Ovary (tissue), 9 donors: Measurements from ENCODE around the gene TENM4. TPM values are rescaled to one million over a fixed set of nuclear protein-coding genes. Genes with fewer than 3 reads are reported as not detected.

Source experiments
- DNase-seq, 5 donors: peaks; one replicate each; pipeline ENCODE4 v3.0.0-alpha.2; 2019 to 2020
- H3K27ac ChIP-seq, 2 donors: fragments of 200-600 bp; one replicate each; pipeline versions ENCODE4 v1.5.1 to v1.8.0; 2019 to 2022
- H3K27me3 ChIP-seq: fragments of 200-600 bp; one replicate; pipeline ENCODE4 v1.8.0; 2022
- H3K36me3 ChIP-seq: fragments of 200-600 bp; sonication (generic); one replicate; pipeline ENCODE4 v1.5.1; 2019
- H3K4me1 ChIP-seq: one replicate; pipeline ENCODE4 v1.8.1; 2013; ENCODE audit warnings: mild to moderate bottlenecking, moderate library complexity; ENCODE audit not compliant: insufficient read depth
- H3K4me3 ChIP-seq: fragments of 200-600 bp; sonication (generic); one replicate; pipeline ENCODE4 v1.5.1; 2017
- H3K9me3 ChIP-seq, 2 donors: fragments of 200-600 bp in 1 of 2; sonication (generic) in 1 of 2; one replicate each; pipeline versions ENCODE4 v1.5.1 to v1.8.1; 2013 to 2019; ENCODE audit warnings: mild to moderate bottlenecking in 1 of 2, moderate library complexity in 1 of 2
- EP300 ChIP-seq: sonication (generic); formaldehyde crosslinking; IDR thresholded peaks from one replicate; pipeline ENCODE4 v1.6.1; 2017; ENCODE audit warnings: antibody characterized with exemption
- POLR2A ChIP-seq: fragments of 450-650 bp; IDR thresholded peaks from one replicate; pipeline ENCODE4 v1.6.1; 2017; ENCODE audit warnings: antibody characterized with exemption, mild to moderate bottlenecking, moderate library complexity
- WGBS, 3 donors: extraction: QIAGEN DNeasy Blood & Tissue Kit in 1 of 3; methylation state at CpG; one replicate each; pipeline versions ENCODE4 v1.1.5 to v1.1.7; 2013 to 2017; 5-methylcytosine and 5-hydroxymethylcytosine counted together
- intact Hi-C, 4 donors: fragments of 100-400 bp; cut with DNase I; formaldehyde crosslinking; loops; one replicate each; pipeline versions ENCODE4 v1.11.0 to v1.15.1; 2022 to 2023
- polyA plus RNA-seq, 2 donors: library from polyadenylated mRNA; stranded (reverse); fragments of 200-250 nt in 1 of 2; fragments of 350-450 nt in 1 of 2; fragmentation: Illumina TruSeq in 1 of 2; extraction: RNeasy Lipid Tissue Mini Kit (QIAGEN cat#74804) in 1 of 2; gene quantifications; one replicate each; pipeline ENCODE4 v1.2.3, GENCODE V29; 2013 to 2014
- total RNA-seq, 7 donors: library from RNA; depleted of rRNA in 2 of 7; stranded (reverse); fragments of >200 nt in 2 of 7; fragmentation: NEBNext Ultra II Directional in 3 of 7; extraction: Animal tissue kit (Norgen Biotek cat#: 25700) in 3 of 7; gene quantifications; one replicate each; pipeline versions ENCODE4 v1.1.0 to v1.2.4, GENCODE V29; 2016 to 2023
- TF ChIP-seq, protein P1 (sequence below), 3 donors: fragments of 450-650 bp in 2 of 3; fragments of 200-600 bp in 1 of 3; IDR thresholded peaks; one replicate each; pipeline versions ENCODE4 v1.5.1 to v1.8.0; 2016 to 2022; ENCODE audit warnings: antibody characterized with exemption in 3 of 3, mild to moderate bottlenecking in 1 of 3
- donor health status: DM: no; HTN: no; CAD: no; lungs with moderate emphysema.
- donor health status: DM: no; HTN: no; CAD: no.
- donor health status: Bipolar disorder and iron deficiency.
- donor health status: DM: yes; HTN: yes; CAD: no.
- donor health status: DM: no; HTN: no; CAD: no.
- donor health status: DM: yes; HTN: yes; CAD: no.

The TENM4 gene
- total and polyA plus RNA-seq, 9 donors: 11.0 to 206 (median 107) TPM

GRCh38 chr11:78808923-78809322 is 631.9 kb downstream of the TENM4 start:
- intact Hi-C loops: loop anchor here in 1 of 4 donors (10.0 kb wide), 1 partner anchor 286 kb away; no protein-coding TSS in a partner anchor

DNA sequence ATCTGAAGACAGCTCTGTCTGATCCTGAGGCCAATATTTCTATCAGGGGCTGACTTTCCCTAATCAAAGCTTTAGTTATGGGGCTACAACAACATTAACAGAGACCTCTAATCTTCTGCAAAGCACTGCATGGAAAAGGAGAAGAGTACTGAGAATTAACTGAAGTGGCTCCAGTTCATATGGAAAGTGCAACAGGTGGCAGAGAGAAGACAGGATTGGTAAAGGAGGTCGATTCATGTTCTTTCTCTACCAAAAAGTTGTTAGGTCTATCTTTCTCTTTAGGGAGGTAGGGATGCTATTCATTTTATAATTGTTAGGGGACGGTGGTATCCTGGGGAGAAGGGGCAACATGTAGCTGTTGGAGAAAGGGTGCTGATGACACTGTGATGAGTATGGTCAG is 633.5 kb downstream of the TENM4 start:
- H3K4me3 ChIP-seq: no peak overlapping the region
- H3K4me1 ChIP-seq: peaks cover 19% of the 10 kb centered on the region
- TF ChIP-seq, protein P1, sequence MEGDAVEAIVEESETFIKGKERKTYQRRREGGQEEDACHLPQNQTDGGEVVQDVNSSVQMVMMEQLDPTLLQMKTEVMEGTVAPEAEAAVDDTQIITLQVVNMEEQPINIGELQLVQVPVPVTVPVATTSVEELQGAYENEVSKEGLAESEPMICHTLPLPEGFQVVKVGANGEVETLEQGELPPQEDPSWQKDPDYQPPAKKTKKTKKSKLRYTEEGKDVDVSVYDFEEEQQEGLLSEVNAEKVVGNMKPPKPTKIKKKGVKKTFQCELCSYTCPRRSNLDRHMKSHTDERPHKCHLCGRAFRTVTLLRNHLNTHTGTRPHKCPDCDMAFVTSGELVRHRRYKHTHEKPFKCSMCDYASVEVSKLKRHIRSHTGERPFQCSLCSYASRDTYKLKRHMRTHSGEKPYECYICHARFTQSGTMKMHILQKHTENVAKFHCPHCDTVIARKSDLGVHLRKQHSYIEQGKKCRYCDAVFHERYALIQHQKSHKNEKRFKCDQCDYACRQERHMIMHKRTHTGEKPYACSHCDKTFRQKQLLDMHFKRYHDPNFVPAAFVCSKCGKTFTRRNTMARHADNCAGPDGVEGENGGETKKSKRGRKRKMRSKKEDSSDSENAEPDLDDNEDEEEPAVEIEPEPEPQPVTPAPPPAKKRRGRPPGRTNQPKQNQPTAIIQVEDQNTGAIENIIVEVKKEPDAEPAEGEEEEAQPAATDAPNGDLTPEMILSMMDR (IDR thresholded peaks at IDR 0.05): no peak
- TF ChIP-seq EP300 (no peak), POLR2A (no peak)
- no peaks in the 10 kb centered on the region for H3K27me3 ChIP-seq
- WGBS, 3 donors: 92 to 98% (median 94%) methylated on average over 2 of the region's 2 CpGs
- H3K9me3 ChIP-seq: no peaks in the 10 kb centered on the region
- intact Hi-C loops: loop anchor here in 1 of 4 donors (10.0 kb wide), 1 partner anchor 287 kb away; no protein-coding TSS in a partner anchor
- H3K27ac ChIP-seq: no peak overlapping the region
- no peak for DNase-seq
- H3K36me3 ChIP-seq: no peaks in the 10 kb centered on the region

More at GRCh38 chr11:78808923-78809322, 631.9 kb downstream of the TENM4 start:
- Histone ChIP-seq H3K9me3 (no peaks in the 10 kb centered on the region), H3K27me3 (no peaks in the 10 kb centered on the region), H3K4me1 (peaks cover 16% of the 10 kb centered on the region), H3K27ac (peak overlapping the region; percentile 40 to 86), H3K4me3 (no peak overlapping the region), H3K36me3 (no peaks in the 10 kb centered on the region)
- DNase-seq: no peak
- TF ChIP-seq POLR2A: no peak
- TF ChIP-seq, protein P1 (IDR thresholded peaks at IDR 0.05): no peak
- no peak for TF ChIP-seq EP300
- WGBS, 3 donors: 58 to 61% (median 59%) methylated on average over 4 of the region's 4 CpGs

GRCh38 chr11:78806214-78807004 is 634.4 kb downstream of the TENM4 start:
- intact Hi-C loops: loop anchor here in 1 of 4 donors (10.0 kb wide), 1 partner anchor 288 kb away; no protein-coding TSS in a partner anchor

GRCh38 chr11:78804991-78805390 is 635.8 kb downstream of the TENM4 start:
- Histone ChIP-seq H3K4me3 (no peak overlapping the region), H3K4me1 (peaks cover 22% of the 10 kb centered on the region), H3K36me3 (no peaks in the 10 kb centered on the region), H3K27me3 (no peaks in the 10 kb centered on the region), H3K27ac (no peak overlapping the region), H3K9me3 (no peaks in the 10 kb centered on the region)
- no peak for TF ChIP-seq EP300
- no peak for TF ChIP-seq POLR2A
- intact Hi-C loops: loop anchor here in 1 of 4 donors (10.0 kb wide), 1 partner anchor 290 kb away; no protein-coding TSS in a partner anchor
- no peak for DNase-seq
- 90 to 92% (median 92%) methylated on average over 9 of the region's 9 CpGs for WGBS, 3 donors

More at GRCh38 chr11:78806214-78807004, 634.4 kb downstream of the TENM4 start:
- Histone ChIP-seq H3K4me1 (peaks cover 23% of the 10 kb centered on the region), H3K36me3 (no peaks in the 10 kb centered on the region), H3K27me3 (no peaks in the 10 kb centered on the region), H3K27ac (no peak overlapping the region), H3K9me3 (no peaks in the 10 kb centered on the region), H3K4me3 (no peak overlapping the region)
- no peak for DNase-seq
- 47 to 64% (median 50%) methylated on average over 2 of the region's 2 CpGs for WGBS, 3 donors
- TF ChIP-seq, protein P1 (IDR thresholded peaks at IDR 0.05): no peak
- TF ChIP-seq POLR2A (no peak), EP300 (no peak)

DNA sequence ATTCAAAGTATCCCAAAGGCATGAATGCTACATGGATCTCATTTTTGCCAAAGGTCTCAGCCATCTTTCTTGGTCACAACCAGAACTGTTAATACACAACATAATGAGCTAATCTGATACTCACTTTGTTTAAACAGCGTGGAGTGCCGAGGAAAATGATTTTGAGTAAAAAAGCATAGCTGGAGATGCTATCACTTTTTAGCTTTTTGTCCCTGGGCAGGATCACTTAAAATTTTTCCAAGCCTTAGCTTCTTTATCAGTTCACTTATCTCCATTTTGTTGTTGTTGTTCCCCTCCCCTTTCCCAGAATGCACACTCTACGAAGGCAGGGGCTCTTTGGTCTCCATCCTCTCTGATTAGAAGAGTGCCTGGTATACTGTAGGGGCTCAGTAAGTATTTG is 636.8 kb downstream of the TENM4 start:
- Histone ChIP-seq H3K4me1 (peaks cover 14% of the 10 kb centered on the region), H3K9me3 (no peaks in the 10 kb centered on the region), H3K4me3 (no peak overlapping the region), H3K27me3 (no peaks in the 10 kb centered on the region), H3K36me3 (no peaks in the 10 kb centered on the region), H3K27ac (no peak overlapping the region)
- DNase-seq: no peak
- TF ChIP-seq, protein P1 (IDR thresholded peaks at IDR 0.05): no peak
- TF ChIP-seq POLR2A (no peak), EP300 (no peak)
- 95 to 97% (median 95%) methylated on average over 3 of the region's 3 CpGs for whole genome bisulfite sequencing, 3 donors
- intact Hi-C loops: loop anchor here in 1 of 4 donors (10.0 kb wide), 1 partner anchor 291 kb away; no protein-coding TSS in a partner anchor
